Colon (tissue), 2 donors: ENCODE measurements around the gene MTMR11.

ENCODE experiments used
- FAIRE-seq: peaks from 2 replicates; lab custom pipeline; 2012; peaks lifted over from hg19 to GRCh38; lab: Jason Lieb, UNC
- donor health status: control.
- donor health status: control.

MTMR11 gene

DNA sequence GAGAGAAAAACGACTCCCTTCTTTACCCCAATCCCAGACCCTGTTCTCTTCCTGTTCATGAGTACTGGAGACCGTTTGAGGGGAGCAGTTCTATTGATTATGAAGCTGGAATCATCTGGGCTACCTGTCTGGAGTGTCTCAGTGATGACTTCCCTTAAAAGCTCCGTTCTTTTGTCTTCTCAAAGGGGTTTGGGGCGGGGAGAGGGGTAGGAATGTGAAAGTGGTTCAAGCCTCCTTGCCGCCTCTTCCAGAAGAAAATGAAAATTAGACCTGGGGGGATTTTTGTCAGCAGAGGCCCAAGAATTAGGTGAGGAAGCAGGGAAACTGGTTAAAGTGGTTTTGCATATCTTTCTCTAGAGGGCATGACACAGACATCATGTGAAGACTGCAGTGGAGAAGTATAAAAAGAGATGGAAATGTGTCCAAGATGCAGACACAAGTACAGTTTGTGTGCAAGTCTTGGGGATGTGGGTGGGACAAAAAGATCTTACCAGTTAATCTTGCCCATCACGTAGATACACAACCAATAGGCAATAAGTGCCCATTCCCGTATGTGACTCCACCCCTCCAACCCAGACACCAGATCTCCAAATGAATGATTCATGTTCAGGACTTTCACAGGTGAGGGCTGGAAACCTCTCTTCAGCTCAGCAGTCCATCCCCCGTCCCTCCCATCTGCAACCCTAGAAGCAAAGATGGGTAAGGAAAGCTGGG is 470 bp upstream of the MTMR11 start:
- no peak for FAIRE-seq

DNA sequence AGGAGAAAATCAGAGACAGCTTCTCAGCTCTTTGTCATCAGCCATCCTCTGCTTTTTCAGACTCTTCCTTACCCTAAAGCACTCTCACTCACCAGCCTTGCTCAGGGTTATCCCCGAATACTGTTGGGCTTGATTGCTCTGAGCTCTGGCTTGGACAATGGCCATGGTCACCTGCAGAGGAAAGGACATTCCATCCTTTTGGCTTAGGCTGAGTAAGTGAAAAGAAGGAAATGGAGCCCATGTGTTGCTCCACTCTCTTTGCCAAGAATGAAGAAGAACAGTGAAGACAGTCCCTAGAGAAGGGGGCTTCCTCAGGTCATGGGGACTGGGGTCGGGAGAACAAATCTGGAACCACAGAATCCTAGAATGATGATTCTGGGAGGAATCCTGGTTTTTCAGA is 2.3 kb downstream of the MTMR11 start:
- no peak for FAIRE-seq

DNA sequence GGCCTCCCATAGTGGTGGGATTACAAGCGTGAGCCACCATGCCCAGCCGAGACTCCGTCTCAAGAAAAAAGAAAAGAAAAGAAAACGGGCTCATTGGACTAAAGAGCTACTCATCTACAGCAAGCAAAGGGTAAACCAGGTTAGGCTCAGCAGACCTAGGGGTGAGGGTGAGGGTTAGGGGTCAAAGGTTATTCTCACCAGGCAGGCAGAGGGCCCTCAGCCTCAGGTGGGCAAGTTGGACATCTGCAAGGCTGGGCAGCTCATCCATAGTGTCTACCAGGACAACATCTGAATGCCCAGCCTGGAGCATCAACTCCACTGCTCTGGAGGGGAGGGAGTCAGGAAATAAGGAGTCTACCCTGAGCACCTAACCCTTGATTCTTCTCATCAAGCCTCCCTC is 3.5 kb downstream of the MTMR11 start:
- no peak for FAIRE-seq

DNA sequence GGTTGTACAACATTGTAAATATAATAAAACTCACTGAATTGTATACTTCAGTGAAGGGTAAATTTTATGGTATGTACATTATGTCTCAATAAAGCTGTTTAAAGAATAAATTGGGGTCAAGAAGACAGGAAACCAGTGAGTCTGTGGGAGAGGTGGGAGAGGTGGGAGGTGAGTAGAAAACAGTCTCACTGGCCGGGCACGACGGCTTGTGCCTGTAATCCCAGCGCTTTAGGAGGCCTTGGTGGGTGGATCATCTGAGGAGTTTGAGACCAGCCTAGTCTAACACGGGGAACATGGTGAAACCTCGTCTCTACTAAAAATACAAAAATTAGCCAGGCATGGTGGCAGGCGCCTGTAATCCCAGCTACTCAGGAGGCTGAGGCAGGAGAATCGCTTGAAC is 4.2 kb downstream of the MTMR11 start:
- FAIRE-seq = no peak

DNA sequence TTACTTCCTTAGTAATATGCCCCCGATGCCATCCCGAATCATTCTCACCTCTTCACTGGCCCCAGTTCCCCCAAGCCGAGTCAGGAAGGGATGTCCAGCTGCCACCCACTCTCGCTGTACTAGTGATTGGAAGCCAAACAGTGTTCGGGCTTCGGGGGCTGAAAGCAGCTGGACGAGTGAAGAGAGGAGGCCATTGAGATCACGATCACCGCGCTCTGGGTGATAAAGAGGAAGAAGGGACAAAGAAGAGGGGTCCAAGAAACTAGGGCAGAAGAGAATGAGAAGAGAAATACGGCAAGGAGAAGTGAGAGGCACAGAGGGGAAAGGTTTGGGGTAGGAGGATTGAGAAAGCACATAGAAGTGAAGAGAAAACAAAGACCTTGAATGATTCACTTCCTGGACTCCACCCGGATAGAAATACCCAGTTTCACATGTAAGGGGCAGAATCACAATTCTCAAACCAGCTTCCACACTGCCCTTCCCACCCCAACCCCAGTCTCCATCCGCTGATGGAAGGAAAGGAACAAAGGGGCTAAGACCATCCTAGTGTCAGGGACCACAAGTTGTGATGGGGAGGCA is 5.4 kb downstream of the MTMR11 start:
- FAIRE-seq = no peak

DNA sequence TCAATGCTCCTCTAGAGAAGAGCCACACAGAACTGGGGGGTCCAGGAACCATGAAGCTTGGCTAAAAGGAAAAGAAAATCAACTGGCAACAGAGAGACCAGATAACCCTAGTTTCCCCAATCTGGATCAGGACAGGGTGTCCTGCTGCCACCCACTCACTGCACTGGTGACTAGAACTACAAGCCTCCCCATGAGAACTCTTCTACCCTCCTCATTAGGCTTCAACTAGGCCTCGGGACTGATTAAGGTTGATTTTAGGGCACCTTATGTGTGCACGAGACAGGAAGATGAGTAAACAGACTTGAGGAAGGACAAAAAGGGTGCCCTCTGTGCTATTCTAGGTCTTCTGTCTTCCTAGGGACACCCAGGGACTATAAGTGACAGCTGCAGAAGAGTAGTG is 6.8 kb downstream of the MTMR11 start:
- no peak for FAIRE-seq

DNA sequence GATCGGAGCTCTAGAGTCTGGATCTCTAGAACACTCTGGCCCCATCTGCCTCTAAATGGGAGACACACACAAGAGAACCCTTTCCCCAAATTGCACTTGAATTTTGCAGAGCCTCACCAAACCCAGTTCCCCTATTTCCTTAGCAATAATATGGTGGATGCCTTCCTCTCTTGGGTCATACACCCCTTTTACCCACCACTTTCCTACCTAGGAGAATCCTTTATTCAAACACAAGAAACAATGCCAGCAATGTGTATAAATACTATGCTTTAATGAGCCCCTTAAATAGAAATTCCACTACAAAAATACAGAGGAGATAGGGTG is 8.3 kb downstream of the MTMR11 start:
- no peak for FAIRE-seq

DNA sequence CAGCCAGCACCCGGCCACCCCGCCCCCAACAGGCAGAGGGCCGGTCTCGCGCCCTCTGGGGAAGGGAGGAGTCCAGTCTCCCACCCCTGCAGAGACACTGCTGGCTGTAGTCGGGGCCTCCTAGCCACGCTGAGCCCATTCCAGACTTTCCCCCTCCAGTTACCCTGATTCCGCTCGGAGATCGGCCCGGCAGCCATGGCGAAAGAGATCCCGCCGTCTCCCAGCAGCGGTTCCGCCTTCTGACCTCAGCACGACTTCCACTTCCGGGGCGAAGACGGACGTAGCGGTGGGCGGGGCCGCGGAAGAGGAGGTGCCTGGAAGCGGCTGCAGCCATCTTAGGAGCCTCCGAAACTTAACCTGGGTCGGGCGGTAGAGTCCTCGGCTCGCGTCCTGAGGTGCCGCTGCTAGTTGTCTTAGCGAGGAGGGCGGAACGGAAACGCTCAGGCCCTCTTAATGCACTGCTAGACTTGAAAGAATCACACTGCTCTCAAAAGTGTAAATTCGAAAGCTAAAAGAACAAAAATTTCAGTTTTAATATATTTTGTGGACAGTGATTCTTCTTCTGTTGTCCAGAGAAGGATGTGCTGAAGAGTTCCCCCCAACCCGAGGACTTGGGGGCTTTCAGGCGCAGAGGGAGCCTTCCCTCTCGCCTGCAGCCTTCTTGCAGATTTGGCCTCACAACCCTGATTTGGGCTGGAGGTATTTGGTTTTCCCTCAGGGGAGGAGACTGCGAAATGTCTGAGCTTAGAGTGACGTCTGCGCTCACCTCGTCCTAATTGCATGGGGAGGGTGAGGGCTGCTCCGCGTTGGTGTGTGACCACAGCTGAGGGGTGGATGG is 8.9 kb downstream of the MTMR11 start, which contains the start of gene SF3B4:
SF3B4 (minus strand) TSS at position 241 of the 838 bp plus-strand sequence; CDS start at position 197, 44 bp downstream.
- no peak for FAIRE-seq

DNA sequence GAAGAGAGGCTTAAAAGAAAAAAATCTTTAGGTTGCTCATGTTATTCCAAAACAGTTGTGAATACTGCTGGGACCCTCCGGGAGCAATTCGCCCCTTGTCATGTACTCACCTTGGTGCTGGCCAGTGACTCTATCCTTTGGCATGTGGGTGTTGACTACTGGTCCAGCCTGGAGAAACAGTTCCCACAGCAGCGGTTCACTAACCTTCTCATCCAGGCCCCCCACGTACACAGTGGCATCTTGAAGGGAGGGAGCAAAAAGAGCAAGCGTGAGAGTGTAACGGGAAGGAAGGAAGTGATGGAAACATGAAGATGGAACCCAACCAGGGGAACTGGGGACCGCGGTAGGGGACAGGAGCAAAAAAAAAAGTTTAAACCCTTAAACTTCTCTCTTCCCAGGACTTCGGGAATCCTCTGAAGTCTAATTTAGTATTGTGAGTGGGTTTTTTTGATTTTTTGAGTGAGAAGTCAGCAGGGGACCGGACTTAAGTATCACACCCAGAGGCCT is 9.6 kb downstream of the MTMR11 start:
- no peak for FAIRE-seq

DNA sequence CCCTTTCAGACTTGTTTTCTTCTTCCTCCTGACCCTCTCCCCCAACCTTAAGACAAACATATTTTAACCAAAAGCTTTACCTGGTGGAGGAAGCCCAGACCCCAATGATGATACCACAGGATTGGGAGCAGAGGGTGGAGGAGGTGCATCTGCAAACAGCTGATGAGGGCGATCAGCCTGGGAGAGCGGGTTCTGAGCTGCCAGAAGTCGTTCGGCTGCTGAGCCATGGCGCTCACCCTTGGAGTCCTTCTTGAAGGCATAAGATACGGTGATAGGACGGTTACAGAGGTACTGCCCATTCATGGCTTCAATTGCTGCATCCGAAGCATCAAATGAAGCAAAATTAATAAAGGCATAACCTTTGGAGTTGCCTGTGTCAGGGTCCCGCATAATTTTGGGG is 10.4 kb downstream of the MTMR11 start:
- FAIRE-seq = no peak

DNA sequence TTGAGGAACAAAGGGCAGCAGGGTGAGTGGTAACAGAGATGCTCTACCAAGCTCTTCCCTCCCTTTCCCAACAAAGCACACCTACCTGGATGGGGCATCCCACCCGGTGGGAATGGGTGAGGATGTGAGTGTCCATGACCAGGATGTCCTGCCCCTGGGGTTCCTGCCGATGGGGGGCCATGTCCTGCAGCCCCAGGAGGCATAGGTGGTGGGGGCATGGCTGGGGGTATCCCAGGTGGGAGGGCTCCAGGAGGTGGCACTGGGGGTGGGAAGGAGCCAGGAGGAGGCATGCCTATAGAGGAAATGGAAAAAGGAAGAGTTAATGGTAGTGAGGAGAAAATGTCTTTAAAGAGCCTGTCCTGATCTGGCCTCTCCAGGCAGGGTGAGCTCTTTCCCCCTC is 10.9 kb downstream of the MTMR11 start:
- no peak for FAIRE-seq

DNA sequence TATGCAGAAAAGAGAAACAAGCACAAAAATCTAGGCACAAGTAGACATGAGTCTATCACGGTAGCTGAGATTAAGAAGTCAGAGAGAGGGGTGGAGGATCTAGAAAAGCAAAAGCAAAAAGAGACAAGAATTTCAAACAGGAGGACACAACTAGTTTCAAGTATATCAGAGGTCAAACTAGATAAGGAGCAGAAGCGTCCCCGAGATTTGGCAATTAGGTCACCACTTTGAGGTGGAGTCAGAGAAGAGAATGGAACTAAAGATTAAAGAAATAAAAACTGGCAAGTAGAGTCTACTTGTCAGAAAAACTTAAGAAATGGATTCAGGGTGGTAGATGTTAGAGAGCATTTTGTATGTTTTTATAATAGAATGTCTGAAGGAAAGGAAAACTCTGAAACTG is 11.3 kb downstream of the MTMR11 start:
- FAIRE-seq = no peak

DNA sequence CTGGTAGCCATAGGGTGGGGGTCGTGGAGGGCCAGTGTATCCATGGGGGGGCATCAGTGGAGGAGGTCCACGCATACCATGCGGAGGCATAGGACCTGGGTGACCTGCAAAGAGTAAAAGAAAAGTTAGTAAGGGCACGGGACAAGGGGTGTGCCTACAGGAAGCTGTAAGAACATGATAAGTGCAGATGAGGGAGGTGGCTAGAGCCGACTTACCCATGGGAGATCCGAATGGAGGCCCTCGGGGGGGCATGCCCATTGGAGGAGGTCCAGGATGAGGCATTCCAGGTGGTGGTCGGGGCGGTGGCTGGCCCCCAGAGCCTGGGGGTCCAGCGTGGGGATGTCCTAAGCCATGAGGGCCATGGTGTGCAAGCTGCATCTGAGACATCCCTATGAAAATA is 13.1 kb downstream of the MTMR11 start:
- no peak for FAIRE-seq

DNA sequence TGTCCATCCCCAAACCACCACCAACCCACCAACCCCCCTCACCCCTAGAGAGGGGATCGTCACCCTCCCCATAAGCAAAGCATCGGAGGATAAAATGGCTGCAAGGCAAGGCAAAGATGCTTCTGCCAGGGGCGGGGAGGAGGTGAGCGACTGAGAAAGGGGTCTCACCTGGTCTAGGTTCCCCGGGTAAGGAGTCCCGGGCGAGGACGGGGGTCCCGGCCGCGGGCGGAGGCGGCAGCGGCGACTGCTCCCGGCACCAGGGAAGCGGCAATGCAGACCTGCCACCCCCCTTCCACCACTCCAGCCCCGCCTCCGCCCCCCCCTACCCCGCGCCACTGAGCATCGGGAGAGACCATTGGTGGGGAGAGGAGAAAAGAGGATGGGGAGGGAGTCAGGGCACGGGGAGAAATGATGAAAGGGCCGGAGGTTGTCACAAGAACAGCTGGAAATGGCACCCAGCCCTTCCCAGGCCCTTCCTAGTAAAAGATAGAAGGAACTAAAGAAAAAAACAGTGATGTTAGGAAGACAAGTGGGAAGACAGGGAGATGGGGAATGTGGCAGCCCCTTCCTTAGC is 19.0 kb downstream of the MTMR11 start, which contains the start of gene SV2A:
SV2A (minus strand) TSS at position 274 of the 574 bp plus-strand sequence. CDS start 4,004 bp downstream, outside the sequence.
- no peak for FAIRE-seq

DNA sequence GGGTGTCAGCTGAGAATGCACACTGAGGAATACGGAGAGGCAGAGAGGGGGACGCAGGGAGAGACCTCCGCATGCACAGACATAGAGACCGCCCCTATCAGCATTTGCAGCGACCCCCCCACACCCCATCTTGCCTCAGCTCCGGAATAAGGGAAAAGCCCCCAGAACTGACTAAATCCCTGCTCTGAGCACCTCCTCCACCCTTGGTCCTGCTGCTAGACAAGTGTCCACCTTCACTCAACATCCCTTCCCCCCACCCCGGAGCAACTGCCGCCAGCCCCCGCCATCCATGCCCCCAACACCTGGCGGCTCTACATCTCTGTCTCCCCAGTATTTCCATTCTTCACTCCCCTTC is 19.8 kb downstream of the MTMR11 start:
- FAIRE-seq = no peak

DNA sequence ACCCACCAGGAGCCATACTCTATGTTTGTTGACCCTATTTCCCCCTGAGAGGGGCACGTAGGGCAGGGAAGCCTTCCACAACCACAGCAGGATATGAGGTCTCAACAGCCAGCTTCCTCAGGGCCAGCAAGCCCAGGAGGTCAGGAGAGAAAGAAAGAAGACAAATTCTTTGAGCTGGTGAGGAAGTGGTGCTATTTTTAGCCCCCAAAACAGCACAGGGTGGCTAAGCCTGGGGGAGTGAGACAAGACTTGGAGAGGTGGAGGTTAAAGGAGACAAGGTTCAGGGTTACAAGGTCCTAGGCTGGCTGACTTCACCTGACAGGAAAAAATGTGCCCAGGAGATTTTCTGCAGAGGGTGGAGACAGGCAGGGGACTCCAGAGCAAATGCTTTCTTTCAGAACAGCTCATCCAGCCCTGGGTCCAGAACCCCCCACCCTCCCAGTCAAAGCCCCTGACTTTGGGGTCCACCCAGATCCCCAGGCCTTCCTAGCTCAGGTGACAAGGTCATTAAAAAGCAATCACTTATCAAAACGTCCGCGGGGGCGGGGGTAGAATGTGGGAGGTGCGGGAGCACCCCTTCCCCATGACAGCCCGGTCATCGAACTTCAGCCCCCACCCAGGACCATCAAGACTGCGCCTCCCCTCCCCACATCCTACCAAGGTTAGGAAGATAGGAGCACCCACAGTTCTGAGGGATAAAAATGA is 20.3 kb downstream of the MTMR11 start:
- no peak for FAIRE-seq

DNA sequence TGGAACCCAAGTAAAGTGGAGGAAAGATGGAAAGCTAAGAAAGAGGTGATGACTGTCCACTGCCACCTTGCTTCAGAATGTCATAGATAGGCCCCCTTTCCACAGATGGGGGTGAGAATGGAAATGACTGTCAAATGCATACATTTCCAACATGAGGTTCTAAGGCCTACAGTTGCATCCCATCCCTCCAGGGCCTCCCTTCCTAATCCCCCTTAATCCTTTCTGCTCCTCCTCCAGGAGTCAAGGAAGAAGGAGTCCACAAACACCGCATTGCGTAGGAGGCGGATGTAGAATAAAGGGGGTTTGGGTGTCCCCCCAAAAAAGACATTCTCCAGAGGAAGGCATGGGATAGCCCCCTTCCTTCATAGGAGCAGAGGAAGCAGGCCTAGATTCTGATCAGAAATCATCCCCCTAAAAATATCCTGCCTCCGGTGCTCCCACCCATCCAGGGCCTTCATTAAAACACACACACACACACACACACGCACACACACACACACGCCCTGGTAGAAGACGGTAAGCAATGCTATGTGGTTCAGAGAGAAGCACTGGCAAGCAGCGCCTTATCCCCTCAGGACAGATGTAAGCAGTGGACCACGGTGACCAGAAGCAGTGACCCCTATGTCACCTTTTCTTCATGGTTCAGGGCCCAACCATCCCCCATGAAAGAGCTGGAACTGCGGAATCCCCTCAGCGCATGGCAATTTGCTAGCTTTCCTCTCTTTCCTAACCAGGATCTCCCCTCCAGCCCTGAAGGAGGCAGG is 21.1 kb downstream of the MTMR11 start:
- FAIRE-seq = no peak

DNA sequence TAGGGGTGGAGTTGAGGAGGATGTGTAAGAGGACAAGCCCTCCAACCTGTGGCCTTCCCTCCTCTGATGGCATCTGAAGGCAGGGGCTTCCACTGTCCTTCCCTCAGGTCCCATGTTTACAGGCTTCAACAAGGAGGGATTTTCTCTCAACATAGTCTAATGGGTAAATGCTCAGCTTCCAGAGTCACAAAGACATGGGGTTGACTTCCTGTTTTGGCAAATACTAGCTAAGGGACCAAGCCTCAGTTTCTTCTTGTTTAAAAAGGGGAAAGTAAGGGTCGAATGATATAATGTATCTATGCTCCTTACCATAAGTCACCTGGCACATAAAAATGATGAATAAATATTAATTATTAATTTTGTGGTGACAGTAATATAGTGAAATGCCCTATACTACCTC is 22.1 kb downstream of the MTMR11 start:
- FAIRE-seq = no peak

DNA sequence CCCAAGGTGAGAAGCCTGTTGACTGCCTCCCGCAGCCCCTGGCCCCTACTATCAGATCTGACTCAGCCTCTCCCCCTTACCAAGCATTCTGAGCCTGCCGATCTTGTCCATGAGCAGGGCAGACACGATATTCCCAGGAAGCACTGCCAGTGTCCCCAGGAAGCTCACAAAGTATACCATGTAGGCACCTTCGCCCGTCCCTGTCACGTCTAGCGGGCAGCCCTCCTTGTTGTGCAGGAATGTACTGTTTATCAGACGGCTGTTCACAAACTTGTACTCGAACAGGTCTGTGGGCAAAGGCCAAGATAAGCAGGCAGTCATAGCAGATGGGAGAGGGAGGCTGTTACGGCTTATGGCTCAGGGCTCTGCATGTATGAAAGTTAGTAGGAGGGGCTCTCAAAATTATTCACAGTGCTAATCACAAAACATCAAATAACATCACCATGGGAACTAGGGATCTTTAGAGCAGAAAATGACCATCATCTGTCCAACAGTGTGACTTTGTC is 30.1 kb downstream of the MTMR11 start:
- FAIRE-seq = no peak

DNA sequence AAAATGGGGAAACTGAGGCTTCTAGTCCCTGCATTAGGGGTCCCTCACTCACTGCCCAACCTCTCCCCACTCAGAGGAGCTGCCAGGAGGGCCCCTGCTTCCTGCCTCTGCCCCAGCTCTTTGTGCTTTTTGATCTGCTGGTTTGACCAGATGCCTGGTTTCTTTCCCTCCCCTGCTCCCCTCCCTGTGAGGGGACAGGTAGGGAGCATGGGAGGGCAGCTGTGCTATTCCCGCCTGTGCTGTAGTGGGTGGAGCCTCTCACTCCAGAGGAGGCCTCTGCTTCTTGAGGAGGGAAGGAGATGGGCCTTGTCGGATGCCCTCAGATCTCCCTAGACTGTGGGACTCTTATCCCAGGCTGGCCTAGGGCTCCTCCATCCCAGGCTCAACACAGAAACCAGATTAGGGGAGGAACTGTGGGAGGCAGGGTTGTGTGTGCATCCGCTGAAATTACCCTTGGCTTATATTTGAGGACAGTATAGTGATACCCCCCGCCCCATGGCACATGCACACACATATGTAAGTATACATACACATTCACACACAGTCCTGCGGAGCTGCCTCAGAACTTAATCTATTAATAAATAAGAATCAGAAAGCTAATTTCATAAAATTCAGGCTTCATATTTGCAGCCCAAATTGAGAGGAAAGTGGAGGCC is 32.7 kb downstream of the MTMR11 start:
- no peak for FAIRE-seq
